Measurements from ENCODE around the gene KRT26. TPM values are rescaled to one million over a fixed set of nuclear protein-coding genes. Genes with fewer than 3 reads are reported as not detected.

The KRT26 gene
- total and polyA plus RNA-seq, 2 of the 4 experiments (the other 2 are of a cell fraction) = not detected

DNA sequence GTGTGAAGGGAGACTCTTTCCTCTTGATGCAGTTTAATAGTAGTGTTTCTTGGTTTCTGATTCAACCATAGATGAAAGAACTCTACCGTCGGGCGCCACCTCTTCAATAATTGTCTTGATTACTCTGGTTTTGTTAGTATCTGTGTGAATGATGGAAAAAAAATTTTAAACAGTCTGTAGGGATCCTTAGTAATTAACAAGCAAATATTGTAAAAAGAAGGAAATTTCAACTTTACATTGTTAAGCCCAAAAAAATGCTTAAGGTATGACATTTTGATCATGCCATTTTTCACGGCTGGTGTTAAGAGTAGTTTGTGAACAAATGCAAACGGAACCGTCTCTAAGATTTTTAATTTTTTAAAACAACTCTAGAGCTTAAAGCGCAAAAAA is 46.3 kb upstream of the KRT26 start:
- H3K4me2 ChIP-seq (ENCODE audit: low read depth, low read length) = peak overlapping the region; percentile 100
- H4K20me1 ChIP-seq (ENCODE audit: insufficient read depth, low read length) = no peaks in the 10 kb centered on the region
- H3K9ac ChIP-seq (ENCODE audit: low read depth, low read length) = peak overlapping the region; percentile 75
- H3K4me3 ChIP-seq (ENCODE audit: insufficient read depth, low read depth, low read length) = peak overlapping the region; percentile 99
- H3K9me1 ChIP-seq (ENCODE audit: insufficient read depth, low read length) = peaks cover 3% of the 10 kb centered on the region
- dilution Hi-C loops (cut with HindIII; ENCODE audit: low sequenced_read_pairs, unreplicated experiment) (no loop called here), intact Hi-C loops (cut with micrococcal nuclease) (no loop called here), in situ Hi-C loops (cut with MboI; ENCODE audit: low sequenced_read_pairs) (no loop called here)
- H4K5ac ChIP-seq (ENCODE audit: low read depth, low read length) = peak overlapping the region; percentile 97
- H2AK9ac ChIP-seq (replicated peaks; ENCODE audit: low read depth, low read length, poor library complexity) = no peak overlapping the region
- peak overlapping the region; percentile 78; the same call in 1 of the 2 replicates for H3K4ac ChIP-seq (ENCODE audit: low read depth, low read length)
- H3K9me3 ChIP-seq (ENCODE audit: control insufficient read depth, insufficient read depth, low read length) = no peaks in the 10 kb centered on the region
- H3K4me1 ChIP-seq (ENCODE audit: control insufficient read depth, insufficient read depth, low read length) = peaks cover 5% of the 10 kb centered on the region; the same call in 1 of the 2 replicates
- no peak for TF ChIP-seq MAZ (IDR thresholded peaks at IDR 0.05; ENCODE audit: borderline replicate concordance, low read depth, low read length)
- TF ChIP-seq, protein P1, sequence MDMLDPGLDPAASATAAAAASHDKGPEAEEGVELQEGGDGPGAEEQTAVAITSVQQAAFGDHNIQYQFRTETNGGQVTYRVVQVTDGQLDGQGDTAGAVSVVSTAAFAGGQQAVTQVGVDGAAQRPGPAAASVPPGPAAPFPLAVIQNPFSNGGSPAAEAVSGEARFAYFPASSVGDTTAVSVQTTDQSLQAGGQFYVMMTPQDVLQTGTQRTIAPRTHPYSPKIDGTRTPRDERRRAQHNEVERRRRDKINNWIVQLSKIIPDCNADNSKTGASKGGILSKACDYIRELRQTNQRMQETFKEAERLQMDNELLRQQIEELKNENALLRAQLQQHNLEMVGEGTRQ (IDR thresholded peaks at IDR 0.05; ENCODE audit: low read depth, low read length) = no peak
- no peak for TF ChIP-seq NFE2L2 (IDR thresholded peaks at IDR 0.05; ENCODE audit: low read depth, low read length)
- no peak for TF ChIP-seq MXI1 (IDR thresholded peaks at IDR 0.05; ENCODE audit: borderline replicate concordance, low read depth, low read length)
- TF ChIP-seq RAD21 (IDR thresholded peaks at IDR 0.05; ENCODE audit: low read length) = no peak
- TF ChIP-seq, protein P2, sequence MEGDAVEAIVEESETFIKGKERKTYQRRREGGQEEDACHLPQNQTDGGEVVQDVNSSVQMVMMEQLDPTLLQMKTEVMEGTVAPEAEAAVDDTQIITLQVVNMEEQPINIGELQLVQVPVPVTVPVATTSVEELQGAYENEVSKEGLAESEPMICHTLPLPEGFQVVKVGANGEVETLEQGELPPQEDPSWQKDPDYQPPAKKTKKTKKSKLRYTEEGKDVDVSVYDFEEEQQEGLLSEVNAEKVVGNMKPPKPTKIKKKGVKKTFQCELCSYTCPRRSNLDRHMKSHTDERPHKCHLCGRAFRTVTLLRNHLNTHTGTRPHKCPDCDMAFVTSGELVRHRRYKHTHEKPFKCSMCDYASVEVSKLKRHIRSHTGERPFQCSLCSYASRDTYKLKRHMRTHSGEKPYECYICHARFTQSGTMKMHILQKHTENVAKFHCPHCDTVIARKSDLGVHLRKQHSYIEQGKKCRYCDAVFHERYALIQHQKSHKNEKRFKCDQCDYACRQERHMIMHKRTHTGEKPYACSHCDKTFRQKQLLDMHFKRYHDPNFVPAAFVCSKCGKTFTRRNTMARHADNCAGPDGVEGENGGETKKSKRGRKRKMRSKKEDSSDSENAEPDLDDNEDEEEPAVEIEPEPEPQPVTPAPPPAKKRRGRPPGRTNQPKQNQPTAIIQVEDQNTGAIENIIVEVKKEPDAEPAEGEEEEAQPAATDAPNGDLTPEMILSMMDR (conservative IDR thresholded peaks at IDR 0.05; ENCODE audit: low read depth, low read length) = no peak
- TF ChIP-seq MAFK (IDR thresholded peaks at IDR 0.05; ENCODE audit: low read depth, low read length) = no peak
- no peak for TF ChIP-seq POLR2A (IDR thresholded peaks at IDR 0.05; ENCODE audit: low read depth, low read length)
- no peak for TF ChIP-seq CEBPB (IDR thresholded peaks at IDR 0.05; ENCODE audit: low read depth, low read length)
- TF ChIP-seq SMC3 (IDR thresholded peaks at IDR 0.05; ENCODE audit: low read depth, low read length) = no peak
- TF ChIP-seq FOS (IDR thresholded peaks at IDR 0.05; ENCODE audit: low read depth, low read length) = no peak
- TF ChIP-seq BHLHE40 (IDR thresholded peaks at IDR 0.05; ENCODE audit: low read depth, low read length) = no peak
- TF ChIP-seq RCOR1 (IDR thresholded peaks at IDR 0.05; ENCODE audit: insufficient replicate concordance, low read length) = no peak
- no peak for TF ChIP-seq RFX5 (IDR thresholded peaks at IDR 0.05; ENCODE audit: low read depth, low read length)
- TF ChIP-seq CHD1 (IDR thresholded peaks at IDR 0.05; ENCODE audit: low read depth, low read length) = no peak
- peak overlapping the region; percentile 82 for H3K14ac ChIP-seq (replicated peaks; ENCODE audit: low read depth, low read length)
- peaks cover 30 to 38% of the 10 kb centered on the region in 2 experiments for H3K79me1 ChIP-seq (ENCODE audit: low read depth in 1 of 2, low read length in 2 of 2)
- H4K91ac ChIP-seq (ENCODE audit: insufficient read depth, low read depth, low read length) = peak overlapping the region; percentile 54; the same call in 1 of the 2 replicates
- no peak overlapping the region for H2BK120ac ChIP-seq (ENCODE audit: low read depth, low read length)
- peak overlapping the region; percentile 86 to 94 for H4K8ac ChIP-seq (ENCODE audit: low read depth in 2 of 2, low read length in 2 of 2)
- H2AK5ac ChIP-seq (ENCODE audit: low read depth, low read length) = no peak overlapping the region
- POLR2A ChIA-PET (ENCODE audit: unreplicated experiment) = interaction anchor here (0.6 to 1.1 kb wide), 4 partner anchors 10 to 871 kb away, joined by 3 to 4 read pairs (median 3); no protein-coding TSS in a partner anchor
- H3K27ac ChIP-seq (ENCODE audit: insufficient read depth, low read length) = peak overlapping the region; percentile 79
- 0% methylated on average over 1 of the region's 7 CpGs; no CpG with 5 or more reads in 1 of the 2 experiments for WGBS, 2 experiments (ENCODE audit: extremely low coverage in 2 of 2, insufficient read length in 1 of 2)
- CTCF ChIA-PET = interaction anchor here (0.8 to 1.6 kb wide), 3 partner anchors 598 to 844 kb away, joined by 3 to 6 read pairs (median 4); no protein-coding TSS in a partner anchor
- H2BK5ac ChIP-seq (ENCODE audit: low read depth, low read length, poor library complexity, severe bottlenecking) = peak overlapping the region; percentile 77
- no peaks in the 10 kb centered on the region for H3K27me3 ChIP-seq (ENCODE audit: control insufficient read depth, insufficient read depth, low read length)
- no peak overlapping the region for H2AFZ ChIP-seq (replicated peaks; ENCODE audit: low read length, poor library complexity)
- BruUV-seq (replicated peaks) = TSS peak; percentile 98
- H3K23ac ChIP-seq (ENCODE audit: low read depth, low read length) = peak overlapping the region; percentile 82
- DNase-seq (no peak), ATAC-seq (ENCODE audit: low read depth) (no peak)
- H2BK15ac ChIP-seq (ENCODE audit: low read depth, low read length) = no peak overlapping the region
- H2BK20ac ChIP-seq (ENCODE audit: low read depth, low read length) = no peak overlapping the region
- H3K18ac ChIP-seq (ENCODE audit: low read depth, low read length) = peak overlapping the region; percentile 94; the same call in 1 of the 2 replicates
- H3K36me3 ChIP-seq (ENCODE audit: control insufficient read depth, insufficient read depth, low read length) = peaks cover 10% of the 10 kb centered on the region
- H3K56ac ChIP-seq (ENCODE audit: extremely low read depth, insufficient read depth, low read length) = peak overlapping the region; percentile 79
